Measurements from ENCODE around the gene RTP1. TPM values are rescaled to one million over a fixed set of nuclear protein-coding genes. Genes with fewer than 3 reads are reported as not detected.
A peak's percentile ranks its signal among the peaks of the same experiment; 100 is the strongest.

RTP1 gene
- total and polyA plus RNA-seq, 9 of the 15 experiments (the other 6 are each of a cell fraction or from before 2014, with no cell fraction given) = not detected

DNA sequence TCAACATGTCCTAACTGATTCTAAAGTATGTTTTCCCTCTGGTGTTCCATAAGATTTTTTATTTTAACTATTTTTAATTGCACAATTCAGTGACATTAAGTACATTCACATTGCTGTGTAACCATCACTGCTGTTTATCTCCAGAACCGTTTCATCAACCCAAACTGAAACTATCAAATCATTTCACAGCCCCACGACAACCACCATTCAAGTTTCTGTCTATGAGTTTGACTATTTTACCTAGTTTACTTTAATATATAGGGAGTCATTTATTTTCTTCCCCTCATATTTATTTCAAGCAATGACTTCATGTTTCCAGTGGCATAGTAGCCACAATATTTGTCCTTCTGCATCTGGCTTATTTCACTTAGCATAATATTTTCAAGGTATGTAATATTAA, 8.4 kb downstream of the RTP1 start (continued):
- TF ChIP-seq, protein P1, sequence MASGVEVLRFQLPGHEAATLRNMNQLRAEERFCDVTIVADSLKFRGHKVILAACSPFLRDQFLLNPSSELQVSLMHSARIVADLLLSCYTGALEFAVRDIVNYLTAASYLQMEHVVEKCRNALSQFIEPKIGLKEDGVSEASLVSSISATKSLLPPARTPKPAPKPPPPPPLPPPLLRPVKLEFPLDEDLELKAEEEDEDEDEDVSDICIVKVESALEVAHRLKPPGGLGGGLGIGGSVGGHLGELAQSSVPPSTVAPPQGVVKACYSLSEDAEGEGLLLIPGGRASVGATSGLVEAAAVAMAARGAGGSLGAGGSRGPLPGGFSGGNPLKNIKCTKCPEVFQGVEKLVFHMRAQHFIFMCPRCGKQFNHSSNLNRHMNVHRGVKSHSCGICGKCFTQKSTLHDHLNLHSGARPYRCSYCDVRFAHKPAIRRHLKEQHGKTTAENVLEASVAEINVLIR (CRISPR knock-in tag; IDR thresholded peaks at IDR 0.05) = no peak
- TF ChIP-seq SETDB1 (IDR thresholded peaks at IDR 0.05; ENCODE audit: low read length) = no peak
- TF ChIP-seq ZNF239 (CRISPR knock-in tag; IDR thresholded peaks at IDR 0.05) = no peak
- no peak for TF ChIP-seq JUN (IDR thresholded peaks at IDR 0.05; ENCODE audit: borderline replicate concordance, low read depth, low read length)
- no peak for TF ChIP-seq JUN (CRISPR knock-in tag; IDR thresholded peaks at IDR 0.05; ENCODE audit: borderline replicate concordance)
- no peak for TF ChIP-seq ZC3H8 (IDR thresholded peaks at IDR 0.05)
- no peak for TF ChIP-seq GTF2A2 (tag; IDR thresholded peaks at IDR 0.05)

DNA sequence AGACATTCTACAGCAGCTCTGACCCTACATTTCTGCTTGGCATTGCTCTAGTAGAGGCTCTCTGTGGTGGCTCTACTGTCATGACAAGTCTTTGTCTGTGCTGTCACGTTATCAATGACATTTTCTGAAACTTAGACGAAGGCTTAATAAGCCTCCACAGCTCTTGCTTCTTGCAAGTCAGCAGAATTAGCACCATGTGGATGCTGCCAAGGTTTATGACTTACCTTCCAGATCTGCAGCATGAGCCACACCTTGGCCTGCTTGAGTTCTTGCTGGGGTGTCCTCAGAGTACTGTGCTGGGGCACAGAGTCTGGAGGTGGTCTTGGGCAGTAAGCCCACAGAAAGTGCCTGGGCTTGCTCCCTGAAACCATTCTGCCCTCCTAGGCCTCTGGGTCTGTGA, 9.8 kb downstream of the RTP1 start:
- no peaks in the 10 kb centered on the region for H3K9me1 ChIP-seq (ENCODE audit: control insufficient read depth, insufficient read depth, low read length)
- H2AFZ ChIP-seq (ENCODE audit: low read depth, low read length) = no peak overlapping the region
- no peak for DNase-seq (ENCODE audit: extremely low read depth in 1 of 4, low spot score in 3 of 4)
- H3K27ac ChIP-seq (ENCODE audit: extremely low read depth, low read depth, low read length) = no peak overlapping the region
- in situ Hi-C loops (cut with MboI) = no loop called here
- BruUV-seq (replicated peaks) = no TSS peak
- peaks cover 22 to 38% of the 10 kb centered on the region in 2 experiments for H3K27me3 ChIP-seq (ENCODE audit: control insufficient read depth in 2 of 2, insufficient read depth in 2 of 2, low read length in 2 of 2)
- no peak for ATAC-seq
- ChIA-PET POLR2A (no interaction called here), CTCF (ENCODE audit: low intra/inter-chr PET ratio) (no interaction called here)
- H3K9me3 ChIP-seq (replicated peaks; ENCODE audit: control insufficient read depth, insufficient read depth, low read depth, low read length) = no peaks in the 10 kb centered on the region; the same call in 1 of the 2 replicates
- no peak overlapping the region for H3K4me2 ChIP-seq (ENCODE audit: insufficient read depth, low read length)
- intact Hi-C loops (cut with micrococcal nuclease) = no loop called here
- no peaks in the 10 kb centered on the region for H3K79me2 ChIP-seq (ENCODE audit: control insufficient read depth, insufficient read depth, low read length)
- no peak overlapping the region for H3K4me3 ChIP-seq
- H4K20me1 ChIP-seq (replicated peaks; ENCODE audit: control insufficient read depth, insufficient read depth, low read length) = no peaks in the 10 kb centered on the region
- H3K4me1 ChIP-seq (replicated peaks in 1 of 2; ENCODE audit: control insufficient read depth in 2 of 2, insufficient read depth in 2 of 2, low read length in 2 of 2) = peaks cover 0 to 7% of the 10 kb centered on the region in 2 experiments; a peak in 2 of 5 replicates
- FAIRE-seq = no peak
- H3K9ac ChIP-seq (ENCODE audit: insufficient read depth in 1 of 2, low read depth in 2 of 2, low read length in 2 of 2) = no peak overlapping the region
- 0% methylated on average over 2 of the region's 2 CpGs for WGBS (ENCODE audit: insufficient coverage, low coverage, missing lambda C conversion rate)
- no peaks in the 10 kb centered on the region for H3K36me3 ChIP-seq (ENCODE audit: control insufficient read depth, insufficient read depth, low read length)
- TF ChIP-seq ZNF316 (IDR thresholded peaks at IDR 0.05) (peak; percentile 47), HNRNPH1 (optimal IDR thresholded peaks at IDR 0.05; ENCODE audit: low read depth, low read length) (no peak), HIVEP1 (CRISPR knock-in tag; IDR thresholded peaks at IDR 0.05) (no peak), MAFG (tag; conservative IDR thresholded peaks at IDR 0.05) (peak; percentile 44; the same call in 1 of the 2 replicates), ZNF780A (CRISPR knock-in tag; IDR thresholded peaks at IDR 0.05) (no peak), ETS2 (tag; IDR thresholded peaks at IDR 0.05; ENCODE audit: borderline replicate concordance, poor library complexity, severe bottlenecking) (no peak)
- TF ChIP-seq, protein P2, sequence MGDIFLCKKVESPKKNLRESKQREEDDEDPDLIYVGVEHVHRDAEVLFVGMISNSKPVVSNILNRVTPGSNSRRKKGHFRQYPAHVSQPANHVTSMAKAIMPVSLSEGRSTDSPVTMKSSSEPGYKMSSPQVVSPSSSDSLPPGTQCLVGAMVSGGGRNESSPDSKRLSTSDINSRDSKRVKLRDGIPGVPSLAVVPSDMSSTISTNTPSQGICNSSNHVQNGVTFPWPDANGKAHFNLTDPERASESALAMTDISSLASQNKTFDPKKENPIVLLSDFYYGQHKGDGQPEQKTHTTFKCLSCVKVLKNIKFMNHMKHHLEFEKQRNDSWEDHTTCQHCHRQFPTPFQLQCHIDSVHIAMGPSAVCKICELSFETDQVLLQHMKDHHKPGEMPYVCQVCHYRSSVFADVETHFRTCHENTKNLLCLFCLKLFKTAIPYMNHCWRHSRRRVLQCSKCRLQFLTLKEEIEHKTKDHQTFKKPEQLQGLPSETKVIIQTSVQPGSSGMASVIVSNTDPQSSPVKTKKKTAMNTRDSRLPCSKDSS (IDR thresholded peaks at IDR 0.05; ENCODE audit: low read depth, partially characterized antibody) = no peak
- TF ChIP-seq, protein P3, sequence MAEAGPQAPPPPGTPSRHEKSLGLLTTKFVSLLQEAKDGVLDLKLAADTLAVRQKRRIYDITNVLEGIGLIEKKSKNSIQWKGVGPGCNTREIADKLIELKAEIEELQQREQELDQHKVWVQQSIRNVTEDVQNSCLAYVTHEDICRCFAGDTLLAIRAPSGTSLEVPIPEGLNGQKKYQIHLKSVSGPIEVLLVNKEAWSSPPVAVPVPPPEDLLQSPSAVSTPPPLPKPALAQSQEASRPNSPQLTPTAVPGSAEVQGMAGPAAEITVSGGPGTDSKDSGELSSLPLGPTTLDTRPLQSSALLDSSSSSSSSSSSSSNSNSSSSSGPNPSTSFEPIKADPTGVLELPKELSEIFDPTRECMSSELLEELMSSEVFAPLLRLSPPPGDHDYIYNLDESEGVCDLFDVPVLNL (CRISPR knock-in tag; IDR thresholded peaks at IDR 0.05; ENCODE audit: low read depth) = no peak
- TF ChIP-seq, protein P4, sequence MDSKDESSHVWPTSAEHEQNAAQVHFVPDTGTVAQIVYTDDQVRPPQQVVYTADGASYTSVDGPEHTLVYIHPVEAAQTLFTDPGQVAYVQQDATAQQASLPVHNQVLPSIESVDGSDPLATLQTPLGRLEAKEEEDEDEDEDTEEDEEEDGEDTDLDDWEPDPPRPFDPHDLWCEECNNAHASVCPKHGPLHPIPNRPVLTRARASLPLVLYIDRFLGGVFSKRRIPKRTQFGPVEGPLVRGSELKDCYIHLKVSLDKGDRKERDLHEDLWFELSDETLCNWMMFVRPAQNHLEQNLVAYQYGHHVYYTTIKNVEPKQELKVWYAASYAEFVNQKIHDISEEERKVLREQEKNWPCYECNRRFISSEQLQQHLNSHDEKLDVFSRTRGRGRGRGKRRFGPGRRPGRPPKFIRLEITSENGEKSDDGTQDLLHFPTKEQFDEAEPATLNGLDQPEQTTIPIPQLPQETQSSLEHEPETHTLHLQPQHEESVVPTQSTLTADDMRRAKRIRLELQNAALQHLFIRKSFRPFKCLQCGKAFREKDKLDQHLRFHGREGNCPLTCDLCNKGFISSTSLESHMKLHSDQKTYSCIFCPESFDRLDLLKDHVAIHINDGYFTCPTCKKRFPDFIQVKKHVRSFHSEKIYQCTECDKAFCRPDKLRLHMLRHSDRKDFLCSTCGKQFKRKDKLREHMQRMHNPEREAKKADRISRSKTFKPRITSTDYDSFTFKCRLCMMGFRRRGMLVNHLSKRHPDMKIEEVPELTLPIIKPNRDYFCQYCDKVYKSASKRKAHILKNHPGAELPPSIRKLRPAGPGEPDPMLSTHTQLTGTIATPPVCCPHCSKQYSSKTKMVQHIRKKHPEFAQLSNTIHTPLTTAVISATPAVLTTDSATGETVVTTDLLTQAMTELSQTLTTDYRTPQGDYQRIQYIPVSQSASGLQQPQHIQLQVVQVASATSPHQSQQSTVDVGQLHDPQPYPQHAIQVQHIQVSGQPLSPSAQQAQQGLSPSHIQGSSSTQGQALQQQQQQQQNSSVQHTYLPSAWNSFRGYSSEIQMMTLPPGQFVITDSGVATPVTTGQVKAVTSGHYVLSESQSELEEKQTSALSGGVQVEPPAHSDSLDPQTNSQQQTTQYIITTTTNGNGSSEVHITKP (IDR thresholded peaks at IDR 0.05; ENCODE audit: partially characterized antibody) = no peak
